GM19438 (cell line): ENCODE measurements around the gene KDM6A.
"Not testable (repeated sequence)": the region's sequence is repeated elsewhere in the genome, so short reads cannot be mapped to it uniquely, and the experiment has no call there.

Experiments used
- ATAC-seq: cut with Tn5 transposase; IDR thresholded peaks from one replicate; pipeline ENCODE4 v1.9.1; 2021; ENCODE audit warnings: low read depth; ENCODE audit not compliant: unreplicated experiment

The KDM6A gene

GRCh38 chrX:45068569-45068968 lies 195.6 kb downstream of the KDM6A start:
- no peak for ATAC-seq

GRCh38 chrX:45070116-45071007 lies 197.4 kb downstream of the KDM6A start:
- ATAC-seq, result no peak

- not testable (repeated sequence) for ATAC-seq
Observed at GRCh38 chrX:45073011-45073410, 200.0 kb downstream of the KDM6A start.

- ATAC-seq, result peak; percentile 72
Observed at GRCh38 chrX:45077748-45078424, 204.9 kb downstream of the KDM6A start.

GRCh38 chrX:45083314-45083713 lies 210.3 kb downstream of the KDM6A start:
- no peak for ATAC-seq

GRCh38 chrX:45110494-45110893 lies 237.5 kb downstream of the KDM6A start:
- no peak for ATAC-seq

- no peak for ATAC-seq
Observed at GRCh38 chrX:45126158-45126557, 253.2 kb downstream of the KDM6A start.

DNA sequence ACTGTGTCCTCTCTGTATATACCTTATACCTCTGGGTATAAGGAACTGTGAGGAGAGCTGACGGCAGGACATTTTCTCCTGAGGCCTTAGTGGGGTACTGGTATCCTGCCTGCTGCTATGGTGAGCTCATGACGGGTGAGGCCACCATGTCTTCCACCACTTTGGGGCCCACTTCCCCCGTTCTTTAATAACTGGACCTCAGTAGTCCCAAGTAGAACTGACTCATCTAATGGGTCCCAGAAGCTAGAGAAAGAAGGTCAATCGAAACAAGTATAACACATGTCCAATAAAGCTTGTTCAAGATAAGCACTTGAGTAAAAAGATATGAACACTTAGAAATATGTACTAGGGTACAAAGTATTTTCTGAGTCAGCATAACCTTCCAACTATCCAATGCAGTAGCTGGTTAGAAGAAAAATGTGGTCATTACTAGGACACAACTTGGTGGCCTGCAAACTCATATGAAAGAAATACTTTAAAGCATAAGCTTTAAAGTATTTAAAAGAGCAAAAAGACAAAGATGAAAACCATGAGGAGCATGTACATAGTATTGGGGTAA lies 256.0 kb downstream of the KDM6A start:
- no peak for ATAC-seq

- ATAC-seq, result no peak
Observed at GRCh38 chrX:45133465-45133864, 260.5 kb downstream of the KDM6A start.

GRCh38 chrX:45134315-45134731 lies 261.3 kb downstream of the KDM6A start:
- no peak for ATAC-seq

DNA sequence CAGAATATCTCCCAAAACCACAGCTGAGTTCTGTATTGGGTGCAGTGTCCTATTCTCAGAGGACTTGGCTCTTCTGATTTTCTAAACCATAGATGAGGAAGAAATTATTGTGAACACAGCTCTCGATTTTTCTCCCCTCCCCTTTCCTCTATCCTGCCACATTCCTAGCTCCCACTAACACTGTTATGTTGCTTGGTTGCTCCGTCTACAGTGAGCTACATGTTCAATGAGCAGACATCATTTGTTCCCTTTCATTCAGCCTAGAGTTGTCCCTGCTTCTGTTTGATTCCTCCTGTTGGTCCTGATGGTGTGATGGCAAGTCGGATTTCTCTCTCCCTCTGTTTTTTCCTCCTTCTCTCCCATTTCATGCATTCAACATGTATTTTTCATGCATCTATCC lies 261.8 kb downstream of the KDM6A start:
- ATAC-seq, result no peak

DNA sequence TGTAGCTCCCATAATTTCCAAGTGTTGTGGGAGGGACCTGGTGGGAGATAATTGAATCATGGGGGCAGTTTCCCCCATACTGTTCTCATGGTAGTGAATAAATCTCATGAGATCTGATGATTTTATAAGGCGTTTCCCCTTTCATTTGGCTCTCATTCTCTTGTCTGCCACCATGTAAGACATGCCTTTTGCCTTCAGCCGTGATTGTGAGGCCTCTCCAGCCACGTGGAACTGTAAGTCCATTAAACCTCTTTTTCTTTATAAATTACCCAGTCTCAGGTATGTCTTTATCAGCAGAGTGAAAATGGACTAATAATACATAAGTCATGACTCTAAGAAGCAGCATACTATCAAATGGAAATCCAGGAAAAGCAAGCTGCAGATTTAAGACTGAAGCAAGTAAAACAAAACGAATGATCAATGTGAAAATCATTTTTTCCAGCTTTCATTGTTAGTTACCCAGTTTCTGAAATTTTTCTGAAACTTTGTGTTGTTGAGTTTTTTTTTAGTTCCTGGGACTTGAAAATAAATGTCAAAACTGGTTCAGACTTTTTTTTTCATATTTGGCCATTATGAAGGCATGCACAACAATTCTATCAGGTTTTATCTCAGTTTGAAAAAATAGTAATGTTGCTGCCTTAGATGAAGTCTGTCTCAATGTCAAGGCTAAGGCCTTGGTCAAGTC lies 262.5 kb downstream of the KDM6A start:
- not testable (repeated sequence) for ATAC-seq

GRCh38 chrX:45137531-45137930 lies 264.5 kb downstream of the KDM6A start:
- ATAC-seq, result no peak

GRCh38 chrX:45138525-45138924 lies 265.5 kb downstream of the KDM6A start:
- no peak for ATAC-seq

- no peak for ATAC-seq
Observed at GRCh38 chrX:45140812-45141211, 267.8 kb downstream of the KDM6A start.

GRCh38 chrX:45142185-45142584 lies 269.2 kb downstream of the KDM6A start:
- no peak for ATAC-seq

DNA sequence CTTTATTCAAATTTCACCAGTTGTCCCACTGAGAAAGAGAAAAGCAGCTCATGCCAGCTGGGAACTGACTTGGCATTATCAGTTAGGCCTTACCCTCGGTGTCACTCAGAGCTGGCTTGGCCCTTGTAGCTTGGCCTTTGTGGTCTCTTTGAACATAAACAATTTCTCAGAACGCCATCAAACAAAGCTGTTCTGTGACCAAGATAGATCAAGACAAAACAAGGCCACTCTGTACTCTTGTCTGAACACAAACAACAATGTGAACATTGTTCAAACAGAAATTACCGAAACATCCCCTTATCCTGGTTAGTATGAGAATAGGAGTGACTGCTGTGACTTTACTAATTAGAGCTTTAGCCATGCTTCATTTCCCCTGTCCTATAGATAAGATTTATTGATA lies 270.5 kb downstream of the KDM6A start:
- no peak for ATAC-seq

GRCh38 chrX:45145492-45146215 lies 272.7 kb downstream of the KDM6A start:
- ATAC-seq, result no peak

DNA sequence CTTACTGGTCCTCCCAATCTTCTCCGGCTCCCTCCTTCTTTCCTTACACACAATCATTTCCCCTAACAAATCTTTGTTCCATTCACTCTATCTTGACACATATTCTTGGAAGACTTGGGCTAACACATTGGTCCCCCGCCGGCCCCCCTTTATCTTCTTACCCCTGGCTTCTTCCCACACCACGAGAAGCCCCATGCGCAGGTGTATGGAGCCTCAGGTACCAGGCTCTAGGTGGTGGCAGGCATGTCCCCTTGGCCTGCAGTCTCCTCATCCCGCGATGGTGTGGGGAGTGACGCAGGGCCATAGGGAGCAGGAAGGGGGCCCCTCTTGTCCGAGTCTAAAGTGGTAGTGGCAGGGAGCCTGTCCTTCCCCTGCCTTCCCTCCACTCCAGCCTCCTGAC lies 277.8 kb downstream of the KDM6A start:
- ATAC-seq, result no peak

DNA sequence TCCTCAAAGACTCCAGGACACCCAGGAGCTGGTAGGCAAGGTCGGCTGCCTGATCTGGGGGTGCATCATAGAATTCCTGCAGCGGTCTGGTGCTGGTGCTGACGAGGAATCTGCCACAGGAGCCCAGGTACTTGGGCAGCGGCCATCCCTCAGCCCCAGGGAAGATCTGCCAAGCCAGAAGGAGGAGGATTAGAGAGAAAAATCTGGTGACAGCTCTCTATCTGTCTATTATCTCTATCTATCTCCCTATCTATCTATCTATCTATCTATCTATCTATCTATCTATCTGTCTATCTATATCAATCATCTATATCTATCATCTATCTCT lies 281.0 kb downstream of the KDM6A start:
- ATAC-seq, result no peak
